ENCODE results near the gene RPS27L.

RPS27L gene

DNA sequence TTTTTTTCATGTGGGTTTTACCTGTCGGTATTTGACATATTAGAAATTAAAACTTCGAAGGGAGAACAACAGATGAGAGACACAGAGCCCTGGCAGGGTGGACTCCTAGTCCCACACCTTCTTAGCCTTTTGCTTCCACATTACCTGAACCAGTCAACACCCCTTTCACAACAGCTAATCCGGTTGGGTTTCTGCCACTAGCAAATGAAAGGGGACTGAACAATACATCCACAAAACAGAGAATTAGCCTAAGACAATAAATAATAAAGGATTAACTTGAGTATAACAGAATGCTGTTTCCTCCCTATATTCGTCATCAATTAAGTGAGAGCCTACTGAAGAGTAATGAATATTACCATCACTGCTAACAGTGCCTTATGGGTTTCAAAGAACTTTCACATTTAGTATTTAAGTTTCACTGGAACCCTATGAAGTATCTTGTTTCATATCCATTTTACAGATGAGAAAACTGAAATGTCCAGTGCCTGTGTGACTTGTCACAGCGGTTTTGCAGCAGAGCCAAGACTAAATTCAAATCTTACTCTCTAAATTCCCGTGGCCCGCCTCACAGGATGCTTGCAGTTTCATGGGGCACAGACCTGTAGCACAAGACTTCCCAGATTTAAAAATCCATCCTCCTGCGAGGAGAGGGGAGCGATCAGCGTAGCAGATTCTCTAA lies 31.1 kb upstream of the RPS27L start:
- DNase-seq (ENCODE audit: low spot score): no peak

DNA sequence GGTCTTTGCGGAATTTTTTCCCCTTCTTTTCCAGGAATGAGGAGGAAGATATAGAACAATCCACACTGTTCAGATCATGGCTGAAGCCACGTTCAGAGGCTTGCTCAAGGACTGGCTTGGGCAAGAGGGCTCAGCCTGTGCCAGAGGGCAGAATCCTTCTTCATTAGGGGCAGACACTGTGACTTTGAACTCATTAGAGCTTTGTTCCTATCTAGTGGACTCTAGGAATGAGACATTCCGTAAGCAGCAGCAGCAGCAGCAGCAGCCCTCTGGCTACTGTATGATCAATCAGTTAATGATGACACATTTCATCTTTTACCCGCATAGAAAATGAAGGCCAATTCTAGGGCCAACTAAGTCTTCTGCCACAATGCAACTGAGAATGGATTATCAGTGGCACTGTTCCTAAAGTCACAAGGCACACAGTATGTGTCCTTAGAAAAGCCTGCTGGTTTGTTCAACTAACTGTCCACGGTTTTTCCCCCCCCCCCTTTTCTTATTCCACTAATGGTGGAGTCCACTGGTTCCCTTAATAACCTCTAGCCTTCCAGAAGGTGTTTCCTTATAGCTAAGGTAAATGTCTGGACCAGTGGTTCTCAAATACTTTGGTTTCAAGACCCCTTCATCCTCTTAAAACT lies 30.4 kb upstream of the RPS27L start:
- DNase-seq (ENCODE audit: low spot score): no peak

DNA sequence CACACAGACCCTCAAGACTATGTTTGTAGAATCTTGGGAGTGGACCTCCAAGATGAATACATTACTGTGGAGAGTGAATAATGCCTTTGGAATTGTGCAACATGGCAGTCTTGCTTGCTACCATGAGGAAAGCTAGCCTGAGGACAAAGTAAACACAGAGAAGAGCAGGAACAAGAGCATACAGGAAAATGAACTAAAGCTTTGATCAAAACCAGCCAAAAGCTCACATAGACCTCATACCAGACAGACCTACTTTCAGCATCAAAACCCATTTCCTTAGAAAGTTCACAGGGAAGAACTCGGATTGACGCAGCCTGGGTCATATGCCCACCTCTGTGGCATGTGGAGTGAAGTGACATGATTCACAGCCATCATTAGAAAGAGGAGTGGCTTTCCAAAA lies 28.8 kb upstream of the RPS27L start:
- DNase-seq (ENCODE audit: low spot score): peak; percentile 58

DNA sequence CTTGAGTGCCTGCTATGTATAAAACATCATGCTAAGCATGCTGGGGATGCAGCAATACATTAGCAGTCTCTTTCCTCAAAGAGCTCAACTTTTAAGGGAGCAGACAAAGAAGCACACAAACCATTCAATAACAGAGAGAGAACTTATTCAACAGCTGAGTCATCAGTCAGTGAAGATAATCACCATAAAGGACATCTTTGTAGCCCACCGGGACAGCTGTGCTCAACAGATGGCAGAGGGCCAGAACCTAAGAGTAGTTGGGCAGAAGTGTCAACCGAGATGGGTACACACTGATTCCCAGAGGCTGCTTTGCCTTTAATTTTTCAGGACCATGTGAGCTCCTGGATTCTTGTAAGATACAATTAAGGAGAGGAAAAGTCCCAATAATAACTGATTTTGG lies 27.9 kb upstream of the RPS27L start:
- no peak for DNase-seq (ENCODE audit: low spot score)

DNA sequence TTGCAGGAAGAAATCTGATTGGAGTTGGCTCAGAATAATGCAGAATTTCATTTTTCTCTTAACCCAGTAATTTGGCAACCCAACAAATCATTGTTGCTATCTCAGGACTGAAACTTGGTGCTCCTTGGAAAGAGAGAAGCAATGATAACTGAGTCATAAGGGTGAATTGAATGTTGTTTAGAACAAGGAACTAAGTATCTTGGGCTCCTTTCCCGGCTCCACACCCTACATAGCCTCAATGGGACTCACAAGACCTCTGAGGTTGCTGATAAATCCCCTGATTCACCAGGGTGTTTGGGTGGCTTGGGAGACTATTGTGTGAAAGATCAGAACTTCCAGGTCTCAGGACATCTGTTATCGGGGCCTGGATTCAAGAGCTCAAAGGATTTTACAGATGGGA lies 24.4 kb upstream of the RPS27L start:
- no peak for DNase-seq (ENCODE audit: low spot score)

DNA sequence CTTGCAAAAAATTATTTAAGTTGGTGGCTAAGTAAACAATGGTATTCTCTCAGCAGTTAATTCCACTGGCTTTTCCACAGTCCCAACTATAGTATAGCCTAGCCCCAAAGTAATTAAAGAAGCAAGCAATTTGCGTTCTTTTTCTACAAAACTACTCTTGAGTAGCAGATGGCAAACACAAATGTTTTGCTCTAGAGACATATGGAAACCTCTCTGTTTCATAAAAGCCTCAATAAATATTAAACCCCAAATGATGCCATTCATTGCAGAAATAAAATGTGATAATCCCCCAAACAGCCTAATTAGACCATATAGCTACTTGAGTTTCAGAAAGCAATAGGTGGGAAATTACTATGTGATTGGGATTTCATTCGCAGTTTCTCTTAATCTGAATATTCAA lies 23.5 kb upstream of the RPS27L start:
- no peak for DNase-seq (ENCODE audit: low spot score)

DNA sequence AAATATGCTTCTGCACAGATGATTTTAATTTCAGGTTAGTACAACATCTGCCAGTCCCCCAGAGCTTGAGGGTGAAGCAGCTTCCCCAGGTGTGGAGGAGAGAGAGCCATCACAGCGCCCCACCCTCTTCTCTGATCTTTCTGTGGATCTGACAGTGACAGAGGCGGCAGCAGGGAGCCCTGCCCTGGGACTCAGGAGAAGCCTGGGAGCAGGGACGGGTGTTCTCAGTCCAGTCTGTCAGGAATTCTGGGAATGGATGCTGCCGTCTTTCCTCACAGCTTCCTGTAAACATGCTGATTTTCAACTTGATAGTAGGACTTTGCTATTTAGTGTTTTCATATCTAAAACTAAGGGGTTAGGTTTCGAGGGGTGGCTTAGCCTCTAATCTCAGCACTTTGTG lies 20.8 kb upstream of the RPS27L start:
- no peak for DNase-seq (ENCODE audit: low spot score)

DNA sequence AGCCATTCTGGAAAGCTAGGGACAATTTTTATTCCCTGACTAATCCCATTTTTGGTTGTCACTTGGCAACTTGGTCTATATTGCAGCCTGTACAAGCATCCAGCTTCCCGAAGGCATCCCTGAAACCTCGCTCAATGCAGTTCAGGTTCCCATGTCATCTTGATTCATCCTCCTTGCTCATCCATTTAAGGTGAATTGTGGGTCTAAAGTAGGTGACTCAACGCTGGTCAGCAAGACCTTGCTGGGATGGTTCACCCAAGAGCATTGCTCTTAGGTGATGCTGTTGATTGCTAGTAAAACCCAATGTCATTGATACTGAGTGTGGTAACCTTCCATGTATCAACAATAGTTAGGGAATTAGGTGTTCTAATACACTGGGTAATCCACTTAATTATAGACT lies 19.0 kb upstream of the RPS27L start:
- no peak for DNase-seq (ENCODE audit: low spot score)

DNA sequence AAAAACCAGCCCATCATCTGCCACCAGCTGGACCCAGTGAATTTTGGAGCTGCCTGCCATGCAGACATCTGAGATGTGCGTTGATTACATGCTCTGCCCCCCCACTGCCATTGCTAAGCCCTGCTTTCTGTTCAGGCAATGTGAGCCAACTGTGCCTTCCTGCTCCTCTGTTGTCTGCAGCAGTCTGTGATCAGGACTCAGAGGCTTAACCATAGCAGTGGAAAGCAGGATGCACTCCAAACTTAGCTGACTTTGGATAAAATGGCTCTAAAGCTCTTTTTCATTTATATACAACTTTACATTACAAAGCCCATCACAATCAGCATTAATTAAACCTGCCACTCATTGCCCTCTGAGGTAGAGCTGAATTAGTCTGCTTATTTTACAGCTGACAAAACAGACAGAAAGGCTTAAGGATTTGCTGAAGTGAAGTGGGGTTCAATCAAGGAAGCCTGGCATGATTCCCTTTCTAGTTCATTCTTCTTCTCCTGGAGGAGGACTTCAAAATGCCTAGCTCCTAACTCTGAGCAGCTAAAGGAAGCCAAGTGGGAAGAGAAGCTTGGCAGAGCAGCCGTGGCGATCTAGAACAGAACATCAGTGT lies 15.7 kb upstream of the RPS27L start:
- no peak for DNase-seq (ENCODE audit: low spot score)

DNA sequence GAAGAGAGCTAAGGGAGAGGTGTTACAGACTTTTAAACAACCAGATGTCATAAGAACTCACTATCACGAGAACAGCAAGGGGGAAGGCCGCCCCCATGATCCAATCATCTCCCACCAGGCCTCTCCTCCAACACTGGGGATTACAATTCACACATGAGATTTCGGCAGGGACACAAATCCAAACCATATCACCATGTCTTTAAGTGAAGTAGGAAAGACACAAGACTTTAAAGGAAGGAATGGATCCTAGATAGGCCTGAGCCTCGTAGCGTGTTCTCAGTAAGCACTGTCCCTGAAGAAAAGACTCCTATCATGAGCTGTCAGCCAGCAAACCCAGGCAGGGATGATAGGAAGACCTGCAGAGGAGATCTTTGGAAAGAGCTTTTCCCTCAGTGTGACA lies 15.1 kb upstream of the RPS27L start:
- DNase-seq (ENCODE audit: low spot score): no peak

DNA sequence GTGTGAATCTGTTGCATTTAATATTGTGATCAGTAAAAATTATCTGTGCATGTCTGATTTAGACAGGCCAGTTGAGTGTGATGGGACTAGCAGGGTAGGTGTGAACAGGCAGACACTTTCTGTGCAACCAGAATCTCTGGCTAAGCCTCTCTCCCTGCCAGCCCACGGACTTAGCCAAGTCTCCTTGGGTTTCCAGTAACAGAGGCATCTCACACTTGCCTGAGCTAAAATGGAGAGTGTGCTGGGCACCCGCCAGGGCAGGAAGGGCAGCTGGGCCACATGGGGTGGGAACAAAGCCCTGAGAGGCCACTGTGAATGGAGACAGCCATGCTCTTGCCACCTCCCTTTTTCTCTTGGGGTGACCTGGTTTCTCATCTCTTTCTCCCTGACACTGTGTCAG lies 12.5 kb upstream of the RPS27L start:
- DNase-seq (ENCODE audit: low spot score): no peak

DNA sequence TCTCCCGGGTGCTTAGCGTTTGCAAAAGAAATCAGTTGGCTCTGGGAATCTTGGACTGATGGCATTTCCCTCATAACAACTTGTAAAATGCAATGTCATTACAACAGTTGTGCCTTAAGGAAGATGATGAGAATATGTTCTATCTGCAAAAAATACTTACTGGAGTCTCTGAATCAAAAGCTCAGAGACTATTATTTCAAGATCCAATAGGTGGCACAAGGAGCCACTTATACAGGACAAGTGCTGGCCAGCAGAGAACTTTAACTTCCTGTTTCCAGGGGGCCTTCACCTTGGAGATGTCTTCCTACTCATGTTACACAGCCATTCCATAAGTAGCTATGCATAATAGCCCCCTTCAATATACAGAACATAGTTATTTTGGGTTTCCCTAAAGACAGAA lies 8.9 kb upstream of the RPS27L start:
- no peak for DNase-seq (ENCODE audit: low spot score)

DNA sequence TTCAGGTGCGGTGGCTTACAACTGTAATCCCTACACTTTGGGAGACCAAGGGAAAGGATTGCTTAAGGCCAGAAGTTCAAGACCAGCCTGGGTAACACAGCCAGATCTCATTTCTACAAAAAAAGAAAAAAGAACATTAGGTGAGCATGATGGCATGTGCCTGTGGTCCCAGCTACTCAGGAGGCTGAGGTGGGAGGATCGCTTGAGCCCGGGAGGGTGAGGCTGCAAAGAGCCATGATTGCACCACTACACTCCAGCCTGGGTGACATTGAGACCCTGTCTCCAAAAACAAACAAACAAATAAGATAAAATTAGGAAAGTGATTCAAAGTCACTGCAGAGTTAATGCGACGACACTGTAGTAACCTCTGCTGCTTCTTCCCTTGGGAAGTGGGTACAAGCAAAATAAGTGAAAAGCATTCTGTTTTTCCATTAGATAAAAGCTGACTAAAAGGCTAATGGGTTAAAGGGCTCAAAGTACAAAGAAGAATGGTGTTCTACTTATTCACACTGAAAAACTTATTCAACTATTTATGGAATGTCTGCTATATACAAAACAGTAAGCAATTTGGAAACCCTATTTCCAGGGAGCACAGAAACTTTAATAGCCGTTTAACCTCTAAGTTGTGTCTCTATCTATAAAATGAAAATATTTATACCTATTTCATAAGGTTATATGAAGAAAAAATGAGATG lies 8.0 kb upstream of the RPS27L start:
- no peak for DNase-seq (ENCODE audit: low spot score)

DNA sequence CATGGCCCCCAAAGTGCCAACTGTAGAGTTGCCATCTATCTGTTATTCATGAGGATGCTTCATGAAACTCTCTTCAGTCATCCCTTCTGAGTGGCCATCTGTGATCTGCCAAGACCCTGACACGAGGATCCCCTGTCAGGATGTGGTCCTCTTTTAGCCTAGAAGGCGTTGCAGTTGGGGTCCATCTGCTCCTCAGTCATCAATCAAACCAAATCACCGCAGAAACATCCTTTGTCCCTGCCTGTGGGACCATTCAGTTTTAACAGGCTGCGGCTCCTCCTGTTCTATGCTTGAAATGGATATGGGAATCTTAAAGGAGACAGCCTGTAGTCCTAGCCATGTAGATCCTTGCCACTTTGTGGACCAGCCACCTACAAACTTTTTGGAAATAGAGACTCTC lies 5.9 kb upstream of the RPS27L start:
- DNase-seq (ENCODE audit: low spot score): no peak

DNA sequence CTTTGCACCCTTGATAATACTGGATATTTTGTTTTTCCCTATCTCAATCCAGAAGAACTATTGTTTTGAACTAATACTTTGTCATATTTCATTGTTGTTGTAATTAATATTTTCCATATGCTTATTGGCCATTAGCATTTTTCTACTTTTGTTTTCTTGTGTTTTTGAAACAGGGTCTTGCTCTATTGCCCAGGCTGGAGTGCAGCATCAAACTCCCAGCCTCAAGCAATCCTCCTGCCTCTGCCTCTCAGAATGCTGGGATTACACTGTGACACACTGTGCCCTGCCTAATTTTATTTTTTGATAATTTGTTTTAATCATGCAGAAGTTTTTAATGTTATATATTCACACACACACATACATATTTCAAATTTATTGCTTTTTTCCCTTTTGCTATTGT lies 3.4 kb upstream of the RPS27L start:
- no peak for DNase-seq (ENCODE audit: low spot score)

DNA sequence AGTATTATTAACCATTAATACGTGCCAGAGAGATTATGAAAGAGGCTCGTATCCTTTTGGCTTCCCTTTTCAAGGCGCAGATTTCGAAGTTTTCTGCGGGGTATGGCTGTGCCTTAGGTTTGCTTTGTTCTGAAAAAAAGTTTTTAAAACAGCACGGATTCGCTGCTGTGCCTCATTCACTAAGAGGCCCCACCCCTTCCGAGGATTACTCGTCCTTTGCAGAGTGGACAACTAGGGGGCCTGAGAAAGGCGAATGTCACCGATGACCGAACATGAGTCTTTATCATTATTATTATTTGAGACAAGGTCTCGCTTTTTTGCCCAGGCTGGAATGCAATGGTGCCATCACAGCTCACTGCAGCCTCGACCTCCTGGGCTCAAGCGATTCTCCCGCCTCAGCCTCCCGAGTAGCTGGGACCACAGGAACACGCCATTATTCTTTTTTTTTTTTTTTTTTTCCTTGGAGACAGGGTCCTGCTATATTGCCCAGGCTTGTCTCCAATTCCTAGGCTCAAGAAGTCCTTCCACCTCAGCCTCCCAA lies 684 bp upstream of the RPS27L start:
- DNase-seq (ENCODE audit: low spot score): peak; percentile 85

DNA sequence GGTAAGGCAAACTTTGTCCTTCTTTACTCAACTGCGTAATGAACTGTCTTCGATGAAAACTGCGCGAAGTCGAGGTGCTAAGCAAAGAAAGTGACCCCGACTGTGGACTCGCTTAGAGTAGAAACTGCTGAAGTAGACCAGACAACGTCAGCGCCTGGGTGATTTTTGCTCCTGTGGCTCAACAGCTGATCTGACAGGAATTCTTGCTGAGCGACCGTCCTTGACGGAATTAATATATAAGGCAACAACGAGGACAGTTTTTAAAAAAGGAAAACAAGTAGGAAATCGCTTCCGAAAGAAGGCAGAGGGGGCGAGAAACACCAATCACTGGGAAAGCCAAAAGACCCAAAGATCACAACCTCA lies 541 bp downstream of the RPS27L start:
- DNase-seq (ENCODE audit: low spot score): peak; percentile 49

DNA sequence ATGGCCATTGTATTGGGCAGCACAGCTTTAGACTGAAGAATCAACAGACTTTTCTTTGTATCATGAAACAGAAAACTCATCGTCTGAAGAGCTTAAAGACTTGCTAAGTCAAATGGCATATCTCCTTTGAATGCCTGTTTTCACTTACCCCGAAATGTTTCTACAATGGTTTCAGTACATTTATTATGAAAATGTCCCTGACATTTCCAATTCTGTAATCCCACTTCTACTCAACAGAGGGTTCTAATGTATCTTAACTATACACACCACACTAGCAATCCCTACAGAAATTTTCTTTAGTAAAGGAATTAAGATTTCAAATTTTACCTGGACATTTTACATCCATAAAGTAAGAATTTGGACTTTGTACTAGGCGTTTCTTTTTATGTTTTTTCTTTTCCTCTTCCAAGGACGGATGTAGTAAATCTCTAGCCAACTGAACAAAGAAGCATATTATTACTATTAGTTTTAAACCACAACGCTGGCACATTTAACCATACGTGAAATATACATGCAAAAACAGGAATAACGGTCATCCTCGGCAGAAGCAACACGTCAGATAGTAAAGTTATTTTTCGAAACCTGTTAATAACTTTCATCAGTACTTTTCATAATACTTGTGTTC lies 1.1 kb downstream of the RPS27L start:
- no peak for DNase-seq (ENCODE audit: low spot score)

DNA sequence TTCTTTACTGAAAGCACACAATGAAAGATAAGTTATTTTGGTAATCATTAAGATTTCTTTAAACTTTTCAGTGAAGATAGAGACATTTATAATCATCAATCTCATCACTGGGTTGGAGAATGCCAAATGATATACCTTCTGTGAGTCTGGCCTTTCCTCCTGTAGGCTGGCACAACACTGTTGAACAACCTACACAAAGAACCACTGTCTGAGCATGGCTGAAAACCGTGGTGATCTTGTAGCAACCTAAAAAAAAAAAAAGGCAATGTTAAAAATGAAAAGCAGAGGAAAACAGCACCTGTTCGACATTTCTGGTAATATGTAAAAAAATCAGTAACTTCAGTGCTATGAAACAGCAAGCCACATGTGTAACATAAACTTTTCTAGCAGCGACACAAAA lies 1.8 kb downstream of the RPS27L start:
- no peak for DNase-seq (ENCODE audit: low spot score)

DNA sequence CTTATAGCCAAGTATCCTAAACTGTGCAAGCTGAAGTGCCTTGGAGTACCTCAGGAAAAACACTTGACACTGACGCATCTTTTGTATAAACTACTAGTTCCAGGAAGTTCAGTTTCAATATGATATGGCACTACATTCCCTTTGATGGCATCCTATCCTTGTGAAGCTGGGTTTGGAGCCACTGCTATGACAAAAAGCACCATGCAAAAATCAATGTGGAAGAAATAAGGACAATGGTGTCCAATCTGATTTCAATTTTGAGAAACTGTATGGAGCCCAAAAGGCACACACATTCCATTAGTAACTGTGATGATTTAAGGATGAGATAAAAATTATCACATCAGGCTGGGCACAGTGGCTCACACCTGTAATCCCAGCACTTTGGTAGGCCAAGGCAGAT lies 5.6 kb downstream of the RPS27L start:
- no peak for DNase-seq (ENCODE audit: low spot score)

DNA sequence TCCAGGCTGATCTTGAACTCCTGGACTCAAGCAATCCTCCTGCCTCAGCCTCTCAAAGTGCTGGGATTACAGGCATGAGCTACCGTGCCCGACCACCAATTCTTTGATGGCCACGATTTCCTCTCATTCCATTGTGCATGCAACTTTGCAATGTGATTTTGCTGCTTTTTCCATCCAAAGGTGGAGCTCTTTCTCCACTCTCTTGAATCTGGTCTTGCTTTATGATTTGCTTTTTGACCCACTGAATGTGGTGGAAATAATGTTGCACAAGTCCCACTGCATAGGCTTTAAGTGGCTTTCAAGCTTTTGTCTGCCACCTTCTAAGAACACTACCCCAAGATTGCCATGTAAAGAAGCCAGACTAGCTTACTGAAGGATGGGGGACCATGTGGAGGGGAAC lies 10.6 kb downstream of the RPS27L start:
- no peak for DNase-seq (ENCODE audit: low spot score)

DNA sequence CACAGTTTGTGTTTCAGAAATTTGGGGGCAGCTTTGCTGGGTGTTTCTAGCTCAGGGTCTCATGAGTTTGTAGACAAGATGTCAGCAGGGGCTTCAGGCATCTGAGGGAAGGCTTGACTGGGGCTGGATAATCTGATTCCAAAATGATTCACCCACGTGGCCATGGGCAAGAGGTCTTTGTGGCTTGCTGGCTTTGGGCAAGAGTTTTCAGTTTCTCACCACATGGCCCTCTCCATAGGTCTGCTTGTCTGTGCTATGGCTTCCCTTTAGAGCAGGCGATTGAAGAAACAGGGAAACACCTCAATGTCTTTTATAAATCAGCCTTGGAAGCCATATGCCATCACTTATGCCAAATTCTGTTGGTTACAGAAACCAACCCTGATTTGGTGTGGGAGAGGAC lies 11.9 kb downstream of the RPS27L start:
- no peak for DNase-seq (ENCODE audit: low spot score)

DNA sequence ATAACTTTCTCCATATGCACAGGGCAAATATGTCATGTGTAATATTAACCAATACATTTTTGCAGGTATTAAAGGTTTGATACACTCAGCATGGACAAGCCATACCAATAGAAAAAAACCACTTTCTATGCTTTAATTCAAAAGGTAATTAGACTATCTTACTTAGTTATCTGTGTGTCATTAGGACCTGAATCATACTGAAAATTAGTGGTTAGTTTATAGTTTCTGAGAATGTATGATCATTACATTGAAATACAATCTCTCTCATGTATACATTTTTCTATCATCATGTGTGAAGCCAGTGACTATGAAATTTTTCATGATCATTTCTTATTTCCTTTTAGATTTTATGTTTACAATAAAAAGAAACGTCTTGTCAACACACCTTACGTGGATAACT lies 16.3 kb downstream of the RPS27L start:
- DNase-seq (ENCODE audit: low spot score): no peak
